WTC11 (cell line): ENCODE results near the gene HMGXB4. TPM values are rescaled to one million over a fixed set of nuclear protein-coding genes. Genes with fewer than 3 reads are reported as not detected.

Experiments
- ATAC-seq: fragments of 200-7000 bp; cut with Tn5 transposase; 2 replicates; pipeline ENCODE4 v1.10.0; 2021; ENCODE audit warnings: mild to moderate bottlenecking, moderate library complexity
- CTCF ChIA-PET: fragments of 300-600 bp; sonication (Branson Sonifier 250); formaldehyde crosslinking; loops from one replicate; lab custom pipeline; 2021; ENCODE audit warnings: antibody characterized with exemption; lab: Charles Lee
- POLR2A ChIA-PET: fragments of 350-600 bp; sonication (Branson Sonifier 250); formaldehyde crosslinking; loops from one replicate; lab custom pipeline; 2021; ENCODE audit warnings: antibody characterized with exemption; lab: Charles Lee
- DNase-seq: peaks from one replicate; pipeline ENCODE4 v3.0.0; 2021; ENCODE audit warnings: low spot score
- H3K27ac Mint-ChIP-seq: 2 replicates; pipeline ENCODE4 v1.8.0; 2021; ENCODE audit warnings: mixed read lengths
- H3K27me3 Mint-ChIP-seq: 2 replicates; pipeline ENCODE4 v1.8.0; 2021; ENCODE audit warnings: low read depth, mild to moderate bottlenecking, moderate library complexity, mixed read lengths
- H3K36me3 Mint-ChIP-seq: 2 replicates; pipeline ENCODE4 v1.8.0; 2021; ENCODE audit warnings: mixed read lengths
- H3K4me1 Mint-ChIP-seq: 2 replicates; pipeline ENCODE4 v1.8.0; 2022; ENCODE audit warnings: mixed read lengths
- H3K4me3 Mint-ChIP-seq: 2 replicates; pipeline ENCODE4 v1.8.0; 2021; ENCODE audit warnings: mild to moderate bottlenecking, moderate library complexity, mixed read lengths
- H3K9me3 Mint-ChIP-seq: 2 replicates; pipeline ENCODE4 v1.8.0; 2021; ENCODE audit warnings: mixed read lengths
- ATF3 ChIP-seq: sonication (generic); formaldehyde crosslinking; conservative IDR thresholded peaks from 2 replicates; pipeline ENCODE4 v1.8.1; 2022; ENCODE audit warnings: mild to moderate bottlenecking, missing genetic modification reagents
- CREB1 ChIP-seq: sonication (generic); formaldehyde crosslinking; IDR thresholded peaks from 2 replicates; pipeline ENCODE4 v1.8.0; 2023; ENCODE audit warnings: mild to moderate bottlenecking, missing genetic modification reagents
- E2F1 ChIP-seq: sonication (generic); formaldehyde crosslinking; IDR thresholded peaks from 2 replicates; pipeline ENCODE4 v1.8.0; 2022; ENCODE audit warnings: mild to moderate bottlenecking, missing genetic modification reagents
- ELF4 ChIP-seq: sonication (generic); formaldehyde crosslinking; IDR thresholded peaks from 2 replicates; pipeline ENCODE4 v1.8.1; 2022; ENCODE audit warnings: low read depth, mild to moderate bottlenecking, moderate library complexity, missing genetic modification reagents
- EMX1 ChIP-seq: fragments of 250-450 bp; sonication (Bioruptor Pico); IDR thresholded peaks from 2 replicates; pipeline ENCODE4 v1.8.0; 2021; ENCODE audit warnings: mild to moderate bottlenecking
- FOXK1 ChIP-seq: sonication (generic); formaldehyde crosslinking; IDR thresholded peaks from 2 replicates; pipeline ENCODE4 v1.8.0; 2022; ENCODE audit warnings: mild to moderate bottlenecking, moderate library complexity, missing genetic modification reagents
- FOXP1 ChIP-seq: sonication (generic); formaldehyde crosslinking; IDR thresholded peaks from 2 replicates; pipeline ENCODE4 v1.8.0; 2022; ENCODE audit warnings: missing genetic modification reagents, mild to moderate bottlenecking, moderate library complexity, borderline replicate concordance
- GABPB1 ChIP-seq: sonication (generic); formaldehyde crosslinking; IDR thresholded peaks from 2 replicates; pipeline ENCODE4 v1.8.1; 2023; ENCODE audit warnings: mild to moderate bottlenecking, missing genetic modification reagents
- GTF2I ChIP-seq: fragments of 250-450 bp; sonication (Bioruptor Pico); conservative IDR thresholded peaks from 2 replicates; pipeline ENCODE4 v1.4.0; 2021; ENCODE audit warnings: mild to moderate bottlenecking
- HMGA2 ChIP-seq: fragments of 250-450 bp; sonication (Bioruptor Pico); IDR thresholded peaks from 2 replicates; pipeline ENCODE4 v1.4.0; 2021; ENCODE audit warnings: mild to moderate bottlenecking, moderate library complexity
- NFYB ChIP-seq: sonication (generic); formaldehyde crosslinking; conservative IDR thresholded peaks from 2 replicates; pipeline ENCODE4 v1.8.0; 2022; ENCODE audit warnings: low read depth, missing genetic modification reagents
- NR2C2 ChIP-seq: sonication (generic); formaldehyde crosslinking; IDR thresholded peaks from 2 replicates; pipeline ENCODE4 v1.8.0; 2022; ENCODE audit warnings: mild to moderate bottlenecking, missing genetic modification reagents
- NR3C1 ChIP-seq: sonication (generic); formaldehyde crosslinking; conservative IDR thresholded peaks from 2 replicates; pipeline ENCODE4 v1.8.1; 2023; ENCODE audit warnings: low read depth, mild to moderate bottlenecking, missing genetic modification reagents
- PRDM15 ChIP-seq: sonication (generic); formaldehyde crosslinking; IDR thresholded peaks from 2 replicates; pipeline ENCODE4 v1.8.0; 2022; ENCODE audit warnings: missing genetic modification reagents
- PREB ChIP-seq: sonication (generic); formaldehyde crosslinking; IDR thresholded peaks from 2 replicates; pipeline ENCODE4 v1.8.1; 2022; ENCODE audit warnings: mild to moderate bottlenecking, missing genetic modification reagents, moderate library complexity, borderline replicate concordance
- RORB ChIP-seq: fragments of 250-450 bp; sonication (Bioruptor Pico); IDR thresholded peaks from 2 replicates; pipeline ENCODE4 v1.9.0; 2021; ENCODE audit warnings: mild to moderate bottlenecking
- SOX15 ChIP-seq: fragments of 250-450 bp; sonication (Bioruptor Pico); IDR thresholded peaks from 2 replicates; pipeline ENCODE4 v1.9.0; 2021; ENCODE audit warnings: mild to moderate bottlenecking
- TEAD1 ChIP-seq: sonication (generic); formaldehyde crosslinking; IDR thresholded peaks from 2 replicates; pipeline ENCODE4 v1.8.0; 2022; ENCODE audit warnings: mild to moderate bottlenecking, missing genetic modification reagents
- TP53 ChIP-seq: sonication (generic); formaldehyde crosslinking; IDR thresholded peaks from 2 replicates; pipeline ENCODE4 v1.8.1; 2023; ENCODE audit warnings: mild to moderate bottlenecking, missing genetic modification reagents
- ZBTB43 ChIP-seq: sonication (generic); formaldehyde crosslinking; IDR thresholded peaks from 2 replicates; pipeline ENCODE4 v1.8.1; 2023; ENCODE audit warnings: mild to moderate bottlenecking, missing genetic modification reagents
- ZMAT4 ChIP-seq: fragments of 250-450 bp; sonication (Bioruptor Pico); IDR thresholded peaks from 2 replicates; pipeline ENCODE4 v1.9.0; 2021; ENCODE audit warnings: mild to moderate bottlenecking
- ZNF232 ChIP-seq: sonication (generic); formaldehyde crosslinking; IDR thresholded peaks from 2 replicates; pipeline ENCODE4 v1.8.0; 2022; ENCODE audit warnings: mild to moderate bottlenecking, missing genetic modification reagents
- ZNF281 ChIP-seq: sonication (generic); formaldehyde crosslinking; IDR thresholded peaks from 2 replicates; pipeline ENCODE4 v1.8.0; 2023; ENCODE audit warnings: mild to moderate bottlenecking, missing genetic modification reagents
- ZNF396 ChIP-seq: fragments of 250-450 bp; sonication (Bioruptor Pico); IDR thresholded peaks from 2 replicates; pipeline ENCODE4 v1.8.0; 2021; ENCODE audit warnings: mild to moderate bottlenecking, moderate library complexity, borderline replicate concordance
- total RNA-seq: library from RNA; stranded (reverse); gene quantifications from 3 replicates; pipeline ENCODE4 v1.2.3, GENCODE V29; 2021

HMGXB4 gene
- total RNA-seq, 1 experiment from 2014 or later: 42.1 TPM

- H3K27me3 Mint-ChIP-seq: no peaks in the 10 kb centered on the region
- ChIA-PET CTCF (no interaction called here), POLR2A (no interaction called here)
These were observed 66.0 kb downstream of the HMGXB4 start for GRCh38 chr22:35323305-35323704.

GRCh38 chr22:35324067-35324466, 66.8 kb downstream of the HMGXB4 start:
- Mint-ChIP-seq H3K9me3 (no peaks in the 10 kb centered on the region), H3K4me3 (no peak overlapping the region), H3K4me1 (no peaks in the 10 kb centered on the region), H3K27ac (no peak overlapping the region), H3K27me3 (no peaks in the 10 kb centered on the region), H3K36me3 (peaks cover 24% of the 10 kb centered on the region)
- no peak for DNase-seq
- POLR2A ChIA-PET: no interaction called here
- TF ChIP-seq ZMAT4 (CRISPR knock-in tag) (no peak), FOXK1 (no peak), E2F1 (no peak), ZNF281 (CRISPR knock-in tag) (no peak), SOX15 (CRISPR knock-in tag) (no peak), ELF4 (CRISPR knock-in tag) (no peak), FOXP1 (CRISPR knock-in tag) (no peak)
- ATAC-seq: no peak
- CTCF ChIA-PET: interaction anchor here (1.5 kb wide), 1 partner anchor 93 kb away, joined by 9 read pairs; no protein-coding TSS in a partner anchor

More at GRCh38 chr22:35323305-35323704, 66.0 kb downstream of the HMGXB4 start:
- Mint-ChIP-seq H3K36me3 (peaks cover 24% of the 10 kb centered on the region), H3K4me1 (no peaks in the 10 kb centered on the region), H3K9me3 (no peaks in the 10 kb centered on the region), H3K27ac (no peak overlapping the region), H3K4me3 (no peak overlapping the region)
- no peak for TF ChIP-seq ATF3 (CRISPR knock-in tag)
- no peak for TF ChIP-seq NFYB (CRISPR knock-in tag)
- TF ChIP-seq ZBTB43: no peak
- no peak for TF ChIP-seq RORB (CRISPR knock-in tag)
- TF ChIP-seq EMX1 (CRISPR knock-in tag): no peak
- no peak for TF ChIP-seq CREB1 (CRISPR knock-in tag)
- no peak for DNase-seq
- no peak for ATAC-seq

GRCh38 chr22:35324762-35325161, 67.5 kb downstream of the HMGXB4 start:
- H3K4me3 Mint-ChIP-seq: no peak overlapping the region
- POLR2A ChIA-PET: no interaction called here
- H3K27ac Mint-ChIP-seq: no peak overlapping the region
- no peak for TF ChIP-seq PRDM15
- no peak for TF ChIP-seq HMGA2 (CRISPR knock-in tag)
- TF ChIP-seq ZNF396 (CRISPR knock-in tag): no peak
- no peak for TF ChIP-seq GABPB1 (CRISPR knock-in tag)
- no peak for TF ChIP-seq NR2C2 (CRISPR knock-in tag)
- no peak for TF ChIP-seq TEAD1
- no peak for TF ChIP-seq PREB (CRISPR knock-in tag)
- TF ChIP-seq ZNF232 (CRISPR knock-in tag): no peak
- TF ChIP-seq FOXP1 (CRISPR knock-in tag): no peak
- TF ChIP-seq NR3C1: no peak
- no peak for TF ChIP-seq TP53 (CRISPR knock-in tag)
- no peak for TF ChIP-seq GTF2I (CRISPR knock-in tag)

More at GRCh38 chr22:35324762-35325161, 67.5 kb downstream of the HMGXB4 start:
- no peaks in the 10 kb centered on the region for H3K27me3 Mint-ChIP-seq
- ATAC-seq (no peak), DNase-seq (no peak)
- no peaks in the 10 kb centered on the region for H3K4me1 Mint-ChIP-seq
- peaks cover 24% of the 10 kb centered on the region for H3K36me3 Mint-ChIP-seq
- CTCF ChIA-PET: interaction anchor here (1.2 to 1.5 kb wide), 2 partner anchors 26 to 93 kb away, joined by 5 to 9 read pairs; no protein-coding TSS in a partner anchor
- no peaks in the 10 kb centered on the region for H3K9me3 Mint-ChIP-seq
